NCI-H510A (cell line): Measurements from ENCODE around the gene ETFRF1.

Source experiments
- DNase-seq: peaks from one replicate; lab custom pipeline; 2025; lab: John Stamatoyannopoulos, UW

Gene ETFRF1

DNA sequence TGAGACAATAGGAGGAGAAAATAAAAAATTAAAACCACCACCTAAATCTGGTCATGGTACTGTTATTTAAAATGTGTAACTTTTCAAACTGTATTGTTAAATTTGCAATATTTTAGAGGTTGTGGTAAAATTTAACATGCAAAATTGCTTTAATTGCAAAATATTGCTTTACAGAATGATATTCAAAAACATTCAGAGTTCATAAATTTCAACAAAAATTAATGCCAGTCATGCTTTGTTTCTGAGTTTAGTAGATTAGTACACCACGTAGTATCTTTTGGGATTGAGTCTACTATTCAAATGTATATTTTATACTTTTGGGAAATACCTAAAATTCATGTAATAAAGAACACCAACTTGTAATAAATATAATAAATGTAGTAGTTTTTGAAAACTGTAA, 18.3 kb downstream of the ETFRF1 start:
- no peak for DNase-seq

DNA sequence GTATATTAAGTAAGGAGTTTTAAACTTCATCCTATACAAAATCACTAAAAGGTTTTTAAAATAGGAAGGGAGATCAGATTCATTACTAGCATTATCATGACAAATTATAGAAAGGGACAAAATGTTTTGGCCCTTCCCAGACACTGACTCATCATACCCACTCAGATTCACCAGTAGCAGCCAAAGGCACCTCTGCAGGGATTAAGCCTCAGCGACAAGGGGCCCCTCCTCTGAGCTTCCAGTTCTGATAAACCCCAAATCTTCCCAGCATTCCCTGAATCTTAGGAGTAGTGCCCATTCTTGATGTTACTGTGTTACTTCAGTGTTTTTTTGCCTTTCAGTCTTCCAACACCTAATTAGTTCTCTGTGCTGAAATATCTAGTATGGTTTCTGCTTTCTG, 41.2 kb downstream of the ETFRF1 start:
- no peak for DNase-seq

DNA sequence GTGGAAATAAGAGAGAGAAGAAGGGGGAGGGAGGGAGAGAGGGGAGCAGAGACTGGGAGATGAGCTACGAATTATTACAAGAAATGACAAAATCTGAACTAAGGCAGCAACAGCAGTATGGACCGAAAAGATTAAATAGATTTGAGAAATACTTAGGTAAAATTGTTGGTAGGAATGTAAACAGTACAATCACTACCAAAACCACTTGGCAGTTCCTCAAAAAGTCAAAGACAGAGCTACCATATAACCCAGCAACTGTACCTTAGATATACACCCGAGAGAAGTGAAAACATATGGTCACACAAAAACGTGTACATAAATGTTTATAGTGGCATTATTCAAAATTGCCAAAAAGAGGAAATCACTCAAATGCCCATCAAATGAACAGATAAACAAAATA, 41.6 kb downstream of the ETFRF1 start:
- no peak for DNase-seq

DNA sequence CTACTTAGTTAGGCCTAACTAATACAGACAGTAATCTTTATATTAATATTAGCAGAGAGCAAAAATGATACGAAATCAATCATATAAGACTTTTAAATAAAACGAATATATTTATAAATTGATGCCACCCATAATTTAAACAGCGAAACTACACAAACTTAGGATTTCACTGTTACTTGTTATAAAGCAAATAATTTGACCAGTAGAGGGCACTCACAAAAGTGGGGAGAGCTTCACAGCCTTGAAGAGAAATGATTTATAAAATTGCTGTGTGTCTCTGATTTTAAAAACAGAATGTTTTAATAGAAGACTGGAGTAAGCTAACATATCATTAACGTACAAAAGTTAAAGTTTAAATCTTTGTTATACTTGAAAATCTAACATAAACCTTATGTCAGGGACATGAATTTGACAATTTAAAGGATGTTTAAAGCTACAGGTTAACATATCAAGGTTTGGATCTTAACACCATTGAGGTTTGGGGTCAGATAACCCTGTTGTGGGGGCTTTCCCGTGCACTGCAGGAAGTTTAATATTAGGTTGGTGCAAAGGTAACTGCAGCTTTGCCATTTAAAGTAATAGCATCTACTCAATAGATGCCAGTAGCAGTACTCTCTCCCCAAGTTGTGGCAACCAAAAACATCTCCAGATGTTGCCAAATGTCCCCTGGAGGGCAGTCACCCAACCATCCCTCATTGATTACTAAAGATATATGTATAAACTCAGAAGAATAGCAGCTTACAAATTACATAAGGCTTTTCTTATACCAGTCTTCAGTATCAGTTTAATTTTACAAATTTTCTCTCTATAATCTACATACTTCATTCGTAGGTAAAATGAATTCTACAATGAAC, 46.4 kb downstream of the ETFRF1 start:
- no peak for DNase-seq

DNA sequence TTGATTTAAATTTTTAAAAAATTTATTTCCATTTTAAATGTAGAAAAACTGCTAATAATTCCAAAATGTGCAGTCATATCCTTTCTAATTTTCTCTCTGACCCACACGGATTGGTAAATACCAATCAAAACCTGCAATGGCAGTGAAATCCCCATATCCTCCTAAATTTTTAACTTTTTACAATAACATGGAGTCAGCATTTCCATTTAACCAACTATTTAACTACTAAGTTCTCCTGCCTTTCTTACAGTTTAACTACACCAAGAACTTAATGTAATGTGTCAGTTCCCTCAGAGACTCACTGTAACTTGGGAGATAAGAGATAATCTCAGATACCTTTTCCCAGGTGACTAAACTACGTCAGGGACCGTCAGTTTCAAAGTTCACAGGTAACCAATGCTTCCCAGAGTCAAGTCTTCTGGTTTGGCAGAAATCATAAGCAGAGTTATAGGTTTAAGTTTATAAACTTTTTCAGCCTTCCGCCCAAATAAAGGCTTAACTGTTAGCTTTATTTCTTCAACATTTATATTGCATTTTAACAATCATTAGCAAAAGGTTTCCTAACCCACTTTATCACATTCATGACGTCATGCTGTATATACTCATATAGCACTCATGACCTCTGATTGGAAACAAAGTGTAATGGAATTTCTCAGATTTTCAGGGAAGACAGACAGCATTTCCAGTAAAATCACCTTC, 48.1 kb downstream of the ETFRF1 start:
- DNase-seq = no peak

DNA sequence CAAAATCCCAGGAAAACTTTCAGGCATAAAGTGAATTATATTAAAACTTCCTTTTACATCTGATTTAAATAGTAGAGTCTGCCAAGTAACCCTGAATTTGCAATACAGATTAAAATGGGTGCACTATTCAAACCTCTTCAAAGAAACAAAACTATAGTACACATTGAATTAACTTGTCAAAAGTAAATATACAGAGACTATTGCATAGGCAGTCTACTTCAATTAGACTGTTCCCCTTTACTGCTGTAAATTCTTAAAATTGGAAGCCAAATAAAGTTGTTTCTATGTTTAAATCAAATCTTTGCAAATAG, 48.6 kb downstream of the ETFRF1 start:
- DNase-seq = no peak

DNA sequence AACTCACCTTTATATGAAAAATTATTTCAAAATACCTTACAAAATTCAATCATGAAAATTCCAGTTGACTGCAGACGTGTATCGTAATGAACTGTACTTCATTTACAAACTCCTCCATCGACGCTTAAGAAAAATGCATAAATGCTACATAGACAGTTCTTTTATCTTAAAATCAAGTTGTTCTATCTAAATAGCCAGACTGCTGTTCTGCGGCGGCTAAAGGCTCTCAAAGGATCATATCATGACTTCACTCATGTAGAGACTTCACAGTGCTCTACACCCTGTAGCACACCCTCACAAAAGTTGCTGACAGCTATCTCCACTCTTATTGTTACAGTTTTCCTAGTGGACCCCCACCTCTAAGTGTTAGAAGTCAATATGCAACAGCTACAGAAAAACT, 50.5 kb downstream of the ETFRF1 start:
- no peak for DNase-seq

DNA sequence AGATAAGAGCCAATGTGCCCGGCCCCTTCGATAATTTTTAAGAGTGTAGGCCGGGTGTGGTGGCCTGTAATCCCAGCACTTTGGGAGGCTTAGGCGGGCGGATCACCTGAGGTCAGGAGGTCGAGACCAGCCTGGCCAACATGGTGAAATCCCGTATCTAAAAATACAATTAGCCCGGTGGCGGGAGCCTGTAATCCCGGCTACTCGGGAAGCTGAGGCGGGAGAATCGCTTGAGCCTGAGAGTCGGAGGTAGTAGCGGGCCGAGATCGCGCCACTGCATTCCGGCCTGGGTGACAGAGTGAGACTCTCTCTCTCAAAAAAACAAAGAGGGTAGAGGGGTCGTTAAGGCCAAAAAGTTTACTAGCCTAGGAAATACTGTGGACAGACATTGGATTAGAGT, 53.1 kb downstream of the ETFRF1 start:
- no peak for DNase-seq

DNA sequence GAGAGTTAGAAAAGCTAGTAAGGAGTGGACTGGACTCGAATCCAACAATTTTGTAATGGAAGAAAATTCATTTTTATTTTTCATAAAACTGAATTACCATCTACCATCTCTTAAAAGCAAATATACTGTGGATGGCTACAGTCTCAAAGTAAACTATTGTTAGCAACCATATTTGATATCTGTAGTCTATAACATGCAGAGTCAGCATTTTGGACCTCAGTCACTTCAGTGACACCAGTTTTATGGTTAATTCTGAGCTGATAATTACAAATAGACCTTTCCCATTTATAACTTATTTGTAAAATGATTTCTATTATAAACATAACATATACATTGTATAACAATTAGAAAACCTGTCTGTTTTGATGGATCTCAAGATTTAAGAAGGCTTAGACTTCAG, 53.7 kb downstream of the ETFRF1 start:
- no peak for DNase-seq

DNA sequence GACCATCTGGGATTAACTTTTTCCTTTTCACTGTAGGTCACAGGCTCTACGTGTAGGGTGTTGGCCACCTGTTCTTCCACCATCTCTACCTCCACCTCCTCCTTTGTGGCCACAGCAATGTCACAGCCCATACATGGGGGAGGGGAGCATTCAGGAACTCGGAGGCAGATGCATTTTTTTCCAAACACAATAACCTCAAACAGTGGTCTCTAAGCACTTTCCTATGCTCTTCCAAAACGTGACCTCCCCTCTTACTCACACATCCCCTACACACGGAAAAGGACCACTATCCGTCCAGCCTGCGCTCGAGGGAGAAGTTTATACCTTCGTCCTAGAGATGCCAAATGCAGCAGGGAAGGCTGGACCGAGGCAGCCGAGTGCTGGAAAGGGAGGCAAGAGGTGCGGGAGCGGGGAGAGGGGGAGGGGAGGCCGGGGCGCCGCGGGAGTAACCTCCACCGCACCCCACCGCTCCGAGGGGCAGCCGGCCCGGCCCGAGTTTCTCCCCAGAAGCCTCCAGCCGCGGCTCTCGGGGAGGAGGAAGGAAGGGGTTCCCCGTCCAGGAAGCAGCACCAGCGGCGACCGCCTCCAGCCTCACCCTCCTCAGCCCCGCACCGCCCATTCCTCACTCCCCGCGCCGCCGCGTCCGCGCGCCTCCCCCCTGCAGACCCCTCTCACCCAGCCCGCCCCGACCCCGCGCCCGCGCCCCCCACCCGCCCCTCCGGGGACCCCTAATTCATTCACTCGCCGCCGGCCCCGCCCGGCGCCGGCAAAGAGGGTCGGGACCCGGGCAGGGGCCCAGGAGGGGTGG, 55.1 kb downstream of the ETFRF1 start:
- DNase-seq = peak; percentile 38

DNA sequence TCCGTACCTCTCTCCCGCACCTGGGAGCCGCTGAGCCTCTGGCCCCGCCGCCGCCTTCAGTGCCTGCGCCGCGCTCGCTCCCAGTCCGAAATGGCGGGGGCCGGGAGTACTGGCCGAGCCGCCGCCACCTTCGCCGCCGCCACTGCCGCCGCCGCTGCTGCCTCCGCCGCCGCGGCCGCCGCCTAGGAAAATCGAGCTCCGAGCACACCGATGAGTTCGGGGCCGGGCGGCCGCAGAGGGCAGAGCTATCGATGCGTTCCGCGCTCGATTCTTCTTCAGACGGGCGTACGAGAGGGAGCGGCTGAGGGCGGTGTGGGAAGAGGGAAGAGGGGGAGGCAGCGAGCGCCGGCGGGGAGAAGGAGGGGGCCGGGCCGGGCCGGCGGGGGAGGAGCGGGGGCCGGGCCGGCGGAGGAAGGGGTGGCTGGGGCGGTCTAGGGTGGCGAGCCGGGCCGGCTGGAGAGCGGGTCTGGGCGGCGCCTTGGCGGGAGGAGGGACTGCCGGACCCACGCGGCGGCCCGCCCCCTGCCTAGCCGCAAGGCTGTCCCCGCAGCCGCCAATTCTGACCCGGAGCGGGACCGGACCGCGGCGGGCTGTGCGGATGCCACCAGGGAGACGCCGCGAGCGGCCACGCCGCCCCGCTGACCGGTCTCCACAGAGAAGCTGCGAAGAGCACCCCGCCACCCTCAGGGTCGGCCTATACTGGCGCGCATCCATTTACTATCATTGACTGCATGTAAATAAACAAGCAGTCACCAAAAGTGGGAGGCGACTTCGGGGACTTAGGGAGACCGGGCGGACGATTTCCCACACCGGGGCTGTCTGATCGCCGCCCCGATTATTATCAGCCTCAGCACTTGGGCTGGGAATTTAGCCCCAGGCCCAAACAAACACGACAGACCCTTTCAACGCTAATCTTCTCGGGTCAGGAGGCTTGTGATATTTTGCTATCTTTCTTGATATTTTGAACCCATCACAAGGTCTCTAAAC, 56.0 kb downstream of the ETFRF1 start, which contains the start of gene KRAS:
KRAS (minus strand) TSS at position 186 of the 987 bp plus-strand sequence.
- DNase-seq = peak; percentile 97

DNA sequence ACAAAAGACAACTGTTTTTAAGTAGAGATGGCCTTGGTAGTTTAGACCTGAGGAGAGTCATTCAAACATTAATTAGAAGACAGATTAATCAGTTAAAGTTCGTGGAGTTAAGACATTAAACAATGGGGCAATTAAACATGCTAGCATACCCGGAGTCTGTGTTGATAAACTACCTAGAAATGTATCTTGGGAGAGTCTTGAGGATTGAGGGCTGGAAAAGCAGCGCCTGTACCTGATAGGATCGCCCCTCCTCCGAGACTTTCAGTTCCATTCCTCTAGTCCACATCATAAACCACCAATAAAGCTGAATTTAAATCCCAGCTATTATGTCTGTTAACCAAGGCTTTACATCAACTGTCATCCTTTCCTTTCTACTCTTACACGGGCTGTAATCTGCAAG, 56.7 kb downstream of the ETFRF1 start:
- no peak for DNase-seq

DNA sequence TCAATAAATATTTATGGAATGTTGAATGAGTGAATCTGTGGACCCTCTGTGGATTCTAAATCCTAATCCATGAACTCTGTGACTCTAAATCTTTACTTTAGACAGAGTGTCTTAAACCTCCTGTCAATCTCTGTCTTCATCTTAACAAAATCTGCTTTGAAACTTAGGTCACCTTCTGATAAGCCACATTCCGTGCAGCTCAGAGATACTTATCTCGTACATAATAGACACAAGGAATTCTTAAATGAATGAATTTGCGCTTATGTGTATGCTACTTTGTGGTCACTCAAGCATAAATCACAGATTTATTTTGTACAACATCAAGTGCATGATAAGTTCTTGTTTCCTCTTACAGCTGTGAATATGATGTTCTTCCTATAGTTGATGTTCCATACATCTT, 57.9 kb downstream of the ETFRF1 start:
- no peak for DNase-seq

DNA sequence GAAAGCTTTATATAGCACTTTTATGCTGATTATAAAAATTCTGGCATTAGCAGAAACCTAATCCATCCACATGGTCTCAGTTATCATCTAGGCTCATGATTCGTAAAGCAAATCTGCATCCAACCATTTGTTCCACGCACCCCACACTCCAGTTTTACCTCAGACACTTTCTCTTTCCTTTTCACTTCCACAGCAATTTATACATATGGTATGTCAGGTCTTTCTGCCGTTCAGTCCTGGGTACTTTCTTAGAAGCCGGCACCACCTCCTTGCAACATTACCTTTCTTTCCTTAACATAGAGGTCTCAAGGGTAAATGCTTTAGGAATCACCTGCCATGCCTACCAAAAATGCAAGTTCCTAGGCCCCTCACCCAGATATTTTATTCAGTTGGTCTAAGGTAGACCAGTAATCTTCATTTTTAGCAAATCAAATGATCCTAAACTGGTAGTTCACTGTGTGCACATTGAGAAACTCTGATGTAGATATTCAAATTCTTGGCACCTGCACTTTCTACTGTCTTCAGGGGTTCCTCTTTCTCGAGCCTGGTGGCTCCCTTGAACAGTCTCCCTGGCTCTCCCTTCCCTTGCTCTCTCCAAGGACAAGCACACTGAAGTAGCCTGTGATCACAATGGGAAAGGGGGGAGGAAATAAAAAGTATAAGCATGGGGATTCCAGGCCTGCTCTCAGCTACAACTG, 58.5 kb downstream of the ETFRF1 start:
- no peak for DNase-seq

DNA sequence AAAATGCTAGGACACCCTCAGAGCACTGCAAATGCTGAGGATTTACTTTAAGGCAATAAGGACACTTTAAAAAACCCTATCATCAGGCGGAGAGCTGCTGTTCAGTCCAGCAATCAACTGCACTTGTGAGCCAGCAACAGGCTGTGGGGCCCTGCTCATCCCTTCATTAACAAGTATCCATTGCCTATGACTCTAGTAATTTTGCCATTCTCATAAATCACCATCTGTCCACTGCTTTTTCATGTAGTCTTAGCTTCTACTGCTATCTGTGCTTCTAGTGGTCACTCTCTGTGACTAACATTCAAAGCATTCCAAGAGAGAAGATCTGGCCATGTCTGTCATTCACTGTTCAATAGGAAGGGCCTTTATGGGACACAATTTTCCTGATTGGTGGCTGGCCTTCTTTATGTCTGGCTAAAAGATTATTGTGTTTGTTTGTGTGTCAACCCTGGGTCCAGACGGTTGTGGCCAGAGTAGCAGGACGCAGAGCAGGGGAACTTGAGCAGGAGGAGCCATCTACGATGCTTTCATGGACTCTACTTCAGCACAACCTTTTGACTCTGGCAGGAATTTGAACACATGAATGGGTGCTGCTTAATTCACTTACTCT, 59.3 kb downstream of the ETFRF1 start:
- no peak for DNase-seq
